GM12878 (cell line): ENCODE data around the gene ARX. TPM values are rescaled to one million over a fixed set of nuclear protein-coding genes. Genes with fewer than 3 reads are reported as not detected.

ENCODE experiments used
- ATAC-seq: fragments of 200-7000 bp; cut with Tn5 transposase; 3 replicates; pipeline ENCODE4 v1.9.1; 2020; ENCODE audit warnings: mild to moderate bottlenecking, moderate library complexity
- BruUV-seq: library from RNA; stranded (reverse); fragments of 400-500 nt; replicated peaks from 2 replicates; lab custom pipeline; 2021; lab: Mats Ljungman, UMichigan
- CTCF ChIA-PET: fragments of 300-600 bp; sonication (Branson Sonifier 250); formaldehyde crosslinking; extraction: SDS; loops from one replicate; lab custom pipeline; 2021; ENCODE audit warnings: inconsistent platforms; lab: Yijun Ruan, JAX
- POLR2A ChIA-PET: fragments of 350-600 bp; formaldehyde crosslinking; extraction: SDS; loops from one replicate; lab custom pipeline; 2021; ENCODE audit warnings: inconsistent platforms; lab: Charles Lee
- RAD21 ChIA-PET: fragments of 300-600 bp; sonication (Branson Sonifier 250); formaldehyde crosslinking; loops from one replicate; lab custom pipeline; 2023; ENCODE audit warnings: antibody characterized with exemption; ENCODE audit not compliant: unreplicated experiment; lab: Charles Lee
- SMC1A ChIA-PET: fragments of 300-600 bp; sonication (Branson Sonifier 250); formaldehyde crosslinking; loops from one replicate; lab custom pipeline; 2023; ENCODE audit not compliant: unreplicated experiment, uncharacterized antibody; lab: Charles Lee
- DNase-seq: peaks from one replicate; pipeline ENCODE4 v3.0.0-alpha.2; 2011; ENCODE audit warnings: low read depth, low spot score
- FAIRE-seq: peaks from 3 replicates; lab custom pipeline; 2011; peaks lifted over from hg19 to GRCh38; lab: Jason Lieb, UNC
- H2AFZ ChIP-seq: 2 replicates; pipeline ENCODE4 v1.6.0; 2011; ENCODE audit warnings: low read depth, low read length, control low read depth; ENCODE audit not compliant: control insufficient read depth
- H3K27ac ChIP-seq: 2 replicates; pipeline ENCODE4 v1.5.1; 2011; ENCODE audit warnings: control low read depth; ENCODE audit not compliant: control insufficient read depth, insufficient read depth
- H3K27me3 ChIP-seq, 2 experiments: replicated peaks in 1 of 2; 2 replicates each; pipeline versions ENCODE4 v1.6.0 to v1.6.1; 2011; ENCODE audit warnings: low read length in 1 of 2; ENCODE audit not compliant: control insufficient read depth in 2 of 2, insufficient read depth in 2 of 2
- H3K36me3 ChIP-seq, 2 experiments: 2 replicates each; pipeline ENCODE4 v1.5.1; 2011; ENCODE audit warnings: low read length in 1 of 2; ENCODE audit not compliant: control insufficient read depth in 2 of 2, insufficient read depth in 2 of 2
- H3K4me1 ChIP-seq: 2 replicates; pipeline ENCODE4 v1.6.1; 2011; ENCODE audit warnings: mild to moderate bottlenecking, low read length, moderate library complexity, mixed read lengths; ENCODE audit not compliant: control insufficient read depth, insufficient read depth
- H3K4me2 ChIP-seq: 2 replicates; pipeline ENCODE4 v1.6.0; 2011; ENCODE audit warnings: control low read depth; ENCODE audit not compliant: control insufficient read depth, insufficient read depth
- H3K4me3 ChIP-seq: fragments of 200-600 bp; sonication (generic); 2 replicates; pipeline ENCODE4 v1.5.1; 2016
- H3K79me2 ChIP-seq: 2 replicates; pipeline ENCODE4 v1.6.0; 2011; ENCODE audit warnings: low read length; ENCODE audit not compliant: control insufficient read depth, insufficient read depth
- H3K9ac ChIP-seq: 2 replicates; pipeline ENCODE4 v1.8.0; 2011; ENCODE audit warnings: low read length, control low read depth, mixed read lengths; ENCODE audit not compliant: control insufficient read depth, insufficient read depth
- H3K9me3 ChIP-seq: replicated peaks from 3 replicates; pipeline ENCODE4 v1.5.1; 2011; ENCODE audit warnings: mild to moderate bottlenecking, low read length; ENCODE audit not compliant: control insufficient read depth, insufficient read depth
- H4K20me1 ChIP-seq: 2 replicates; pipeline ENCODE4 v1.6.0; 2011; ENCODE audit not compliant: control insufficient read depth, insufficient read depth
- CHD4 ChIP-seq: fragments of 200-600 bp; sonication (generic); IDR thresholded peaks from 2 replicates; pipeline ENCODE4 v1.6.1; 2016; ENCODE audit warnings: mild to moderate bottlenecking
- CUX1 ChIP-seq: IDR thresholded peaks from 2 replicates; pipeline ENCODE4 v1.6.1; 2012; ENCODE audit warnings: improper control_type of control experiment, low read depth, low read length; ENCODE audit not compliant: insufficient replicate concordance
- HDAC2 ChIP-seq: fragments of 200-600 bp; sonication (generic); IDR thresholded peaks from 2 replicates; pipeline ENCODE4 v1.6.1; 2017
- IKZF2 ChIP-seq, 2 experiments: fragments of 450-650 bp; IDR thresholded peaks; 2 replicates each; pipeline ENCODE4 v1.6.1; 2017; ENCODE audit warnings: mild to moderate bottlenecking in 2 of 2, moderate library complexity in 2 of 2
- NFYA ChIP-seq: IDR thresholded peaks from 2 replicates; pipeline ENCODE4 v1.6.1; 2011; ENCODE audit warnings: low read depth, mild to moderate bottlenecking, low read length, improper control_type of control experiment, borderline replicate concordance
- RFX5 ChIP-seq: IDR thresholded peaks from 2 replicates; pipeline ENCODE4 v1.6.1; 2011; ENCODE audit warnings: low read depth, low read length, improper control_type of control experiment
- SREBF1 ChIP-seq: IDR thresholded peaks from 2 replicates; pipeline ENCODE4 v1.6.1; 2012; ENCODE audit warnings: mild to moderate bottlenecking, low read length
- TARDBP ChIP-seq: IDR thresholded peaks from 2 replicates; pipeline ENCODE4 v1.6.1; 2016; ENCODE audit warnings: borderline replicate concordance
- ZNF384 ChIP-seq: IDR thresholded peaks from 2 replicates; pipeline ENCODE4 v1.6.1; 2012; ENCODE audit warnings: low read depth, mild to moderate bottlenecking, low read length, improper control_type of control experiment, borderline replicate concordance
- WGBS: methylation state at CpG from one replicate; pipeline ENCODE4 v1.1.6; 2016; ENCODE audit warnings: low lambda C conversion rate; ENCODE audit not compliant: insufficient replicate concordance, insufficient coverage; ENCODE audit errors: missing lambda C conversion rate; 5-methylcytosine and 5-hydroxymethylcytosine counted together
- in situ Hi-C: fragments of 300-500 bp; cut with MboI; formaldehyde crosslinking; loops from 9 replicates; pipeline ENCODE4 v1.14.3; 2018; ENCODE audit warnings: mixed read lengths
- intact Hi-C: fragments of 100-400 bp; cut with micrococcal nuclease; formaldehyde crosslinking; loops from one replicate; pipeline ENCODE4 v1.14.2; 2022; ENCODE audit not compliant: unreplicated experiment
- polyA plus RNA-seq, 11 experiments: library from polyadenylated mRNA; depleted of rRNA in 4 of 11; unstranded in 6 of 11; stranded (reverse) in 5 of 11; fragments of >200 nt; fragmentation: Nextera tagmentation in 4 of 11; fragmentation: Illumina TruSeq in 1 of 11; extraction: Ambion mirVana in 4 of 11; extraction: Trizol in 1 of 11; gene quantifications; 1 replicate in 1 of 11; 2 replicates in 10 of 11; pipeline versions ENCODE4 v1.2.1 to v1.2.3, GENCODE V29; 2011 to 2016; ENCODE audit warnings: inconsistent platforms in 2 of 11, missing spikeins in 2 of 11, low read depth in 1 of 11
- total RNA-seq, 4 experiments: library from RNA; depleted of rRNA in 3 of 4; stranded (reverse); fragments of >200 nt in 3 of 4; fragmentation: Illumina TruSeq in 1 of 4; extraction: Trizol in 1 of 4; gene quantifications; 2 replicates each; pipeline versions ENCODE4 v1.2.1 to v1.2.3, GENCODE V29; 2013 to 2021

Gene ARX
- total and polyA plus RNA-seq, 10 of the 15 experiments (the other 5 are each of a cell fraction or from before 2014, with no cell fraction given), result 0.03 TPM; not detected in 9

- SMC1A ChIA-PET, result no interaction called here
Measured at GRCh38 chrX:25059273-25059672, 43.5 kb upstream of the ARX start.

More at GRCh38 chrX:25059273-25059672, 43.5 kb upstream of the ARX start:
- FAIRE-seq (no peak), DNase-seq (no peak), ATAC-seq (no peak)
- ChIA-PET CTCF (no interaction called here), POLR2A (no interaction called here), RAD21 (no interaction called here)
- H3K9me3 ChIP-seq, result no peaks in the 10 kb centered on the region
- H3K9ac ChIP-seq, result no peak overlapping the region
- no peaks in the 10 kb centered on the region for H3K79me2 ChIP-seq
- H4K20me1 ChIP-seq, result no peaks in the 10 kb centered on the region
- H3K4me3 ChIP-seq, result no peak overlapping the region
- H3K36me3 ChIP-seq, result no peaks in the 10 kb centered on the region
- H3K27me3 ChIP-seq, result no peaks in the 10 kb centered on the region
- no TSS peak for BruUV-seq
- intact Hi-C loops, result no loop called here
- TF ChIP-seq RFX5, result no peak
- no peak for TF ChIP-seq NFYA
- TF ChIP-seq HDAC2, result no peak
- TF ChIP-seq TARDBP, result no peak
- TF ChIP-seq SREBF1, result no peak
- TF ChIP-seq CUX1, result no peak
- TF ChIP-seq ZNF384, result no peak
- TF ChIP-seq CHD4, result no peak
- TF ChIP-seq IKZF2 (IDR thresholded peaks at IDR 0.05), result no peak
- no peak overlapping the region for H3K4me2 ChIP-seq
- no peak overlapping the region for H3K27ac ChIP-seq
- in situ Hi-C loops, result no loop called here
- WGBS, result 29% methylated on average over 5 of the region's 5 CpGs
- H3K4me1 ChIP-seq, result no peaks in the 10 kb centered on the region
- no peak overlapping the region for H2AFZ ChIP-seq
